Measurements from ENCODE around the gene WDR37.

WDR37 gene

GRCh38 chr10:1170867-1171180 lies 114.6 kb downstream of the WDR37 start:
- DNase-seq (ENCODE audit: insufficient read length, low spot score) (no peak), FAIRE-seq (no peak)
- no peak for TF ChIP-seq SPI1 (IDR thresholded peaks at IDR 0.05; ENCODE audit: low read depth, low read length)
- no peak for TF ChIP-seq PAX5 (IDR thresholded peaks at IDR 0.05; ENCODE audit: insufficient read depth, low read length, severe bottlenecking)
- TF ChIP-seq POLR2AphosphoS5 (IDR thresholded peaks at IDR 0.05; ENCODE audit: low read depth, low read length) = no peak
- no peak for TF ChIP-seq TAF1 (IDR thresholded peaks at IDR 0.05; ENCODE audit: low read depth, low read length)
- no peak for TF ChIP-seq POLR2A (IDR thresholded peaks at IDR 0.05; ENCODE audit: low read depth, low read length)
- no peak for TF ChIP-seq POU2F2 (IDR thresholded peaks at IDR 0.05; ENCODE audit: low read depth, low read length)

GRCh38 chr10:1171182-1171581 lies 115.0 kb downstream of the WDR37 start:
- TF ChIP-seq TAF1 (IDR thresholded peaks at IDR 0.05; ENCODE audit: low read depth, low read length) (no peak), POU2F2 (IDR thresholded peaks at IDR 0.05; ENCODE audit: low read depth, low read length) (no peak), POLR2A (IDR thresholded peaks at IDR 0.05; ENCODE audit: low read depth, low read length) (no peak), SPI1 (IDR thresholded peaks at IDR 0.05; ENCODE audit: low read depth, low read length) (no peak), PAX5 (IDR thresholded peaks at IDR 0.05; ENCODE audit: insufficient read depth, low read length, severe bottlenecking) (no peak), POLR2AphosphoS5 (IDR thresholded peaks at IDR 0.05; ENCODE audit: low read depth, low read length) (no peak)
- peak; percentile 41 for FAIRE-seq
- no peak for DNase-seq (ENCODE audit: insufficient read length, low spot score)

DNA sequence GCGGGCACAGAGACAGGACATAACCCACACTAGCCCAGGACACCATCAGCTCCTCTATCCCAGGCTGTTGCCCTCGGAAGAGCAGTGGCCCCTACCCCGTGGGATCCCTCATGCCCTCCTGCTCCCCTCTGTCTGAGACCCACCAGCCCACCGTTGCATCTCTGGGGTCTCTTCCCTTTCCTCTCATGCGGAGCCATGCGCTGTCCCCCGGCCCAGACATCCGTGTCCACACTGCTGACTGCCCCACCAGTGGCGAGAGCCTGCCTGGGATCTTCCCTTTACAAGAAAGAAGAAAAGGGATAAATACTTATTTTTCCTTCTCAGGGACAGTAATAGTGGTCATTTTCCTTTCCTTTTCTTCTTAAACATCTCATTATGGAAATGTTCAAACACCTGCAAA lies 115.4 kb downstream of the WDR37 start:
- FAIRE-seq (no peak), DNase-seq (ENCODE audit: insufficient read length, low spot score) (no peak)
- TF ChIP-seq POU2F2 (IDR thresholded peaks at IDR 0.05; ENCODE audit: low read depth, low read length) = no peak
- no peak for TF ChIP-seq POLR2A (IDR thresholded peaks at IDR 0.05; ENCODE audit: low read depth, low read length)
- TF ChIP-seq TAF1 (IDR thresholded peaks at IDR 0.05; ENCODE audit: low read depth, low read length) = no peak
- TF ChIP-seq POLR2AphosphoS5 (IDR thresholded peaks at IDR 0.05; ENCODE audit: low read depth, low read length) = no peak
- no peak for TF ChIP-seq SPI1 (IDR thresholded peaks at IDR 0.05; ENCODE audit: low read depth, low read length)
- no peak for TF ChIP-seq PAX5 (IDR thresholded peaks at IDR 0.05; ENCODE audit: insufficient read depth, low read length, severe bottlenecking)

GRCh38 chr10:1172256-1172984 lies 116.2 kb downstream of the WDR37 start:
- DNase-seq (ENCODE audit: insufficient read length, low spot score) = no peak
- no peak for FAIRE-seq
- TF ChIP-seq POU2F2 (IDR thresholded peaks at IDR 0.05; ENCODE audit: low read depth, low read length) = no peak
- no peak for TF ChIP-seq PAX5 (IDR thresholded peaks at IDR 0.05; ENCODE audit: insufficient read depth, low read length, severe bottlenecking)
- no peak for TF ChIP-seq TAF1 (IDR thresholded peaks at IDR 0.05; ENCODE audit: low read depth, low read length)
- no peak for TF ChIP-seq SPI1 (IDR thresholded peaks at IDR 0.05; ENCODE audit: low read depth, low read length)
- TF ChIP-seq POLR2A (IDR thresholded peaks at IDR 0.05; ENCODE audit: low read depth, low read length) = no peak
- TF ChIP-seq POLR2AphosphoS5 (IDR thresholded peaks at IDR 0.05; ENCODE audit: low read depth, low read length) = no peak

DNA sequence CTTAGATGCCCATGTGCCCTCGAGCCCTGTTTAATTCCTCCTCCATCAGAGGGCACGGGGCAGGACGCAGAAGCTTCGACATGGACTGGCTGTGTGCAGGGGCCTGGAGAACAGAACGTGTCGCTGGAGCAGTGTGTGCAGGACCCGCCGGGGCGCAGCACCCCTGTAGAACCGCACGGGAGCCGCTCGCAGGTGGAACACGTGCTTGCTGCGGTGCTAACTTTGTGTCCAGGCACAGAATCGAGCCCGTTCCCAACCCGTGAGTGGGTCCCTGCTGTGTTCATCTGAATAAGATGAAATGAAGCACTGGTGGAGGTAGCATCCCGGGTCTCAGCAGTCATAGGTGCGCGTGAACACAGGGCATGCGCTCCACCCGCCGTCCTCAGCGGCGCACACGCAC lies 116.9 kb downstream of the WDR37 start:
- no peak for FAIRE-seq
- TF ChIP-seq SPI1 (IDR thresholded peaks at IDR 0.05; ENCODE audit: low read depth, low read length) (no peak), POLR2A (IDR thresholded peaks at IDR 0.05; ENCODE audit: low read depth, low read length) (no peak), POLR2AphosphoS5 (IDR thresholded peaks at IDR 0.05; ENCODE audit: low read depth, low read length) (no peak), PAX5 (IDR thresholded peaks at IDR 0.05; ENCODE audit: insufficient read depth, low read length, severe bottlenecking) (no peak), TAF1 (IDR thresholded peaks at IDR 0.05; ENCODE audit: low read depth, low read length) (no peak), POU2F2 (IDR thresholded peaks at IDR 0.05; ENCODE audit: low read depth, low read length) (no peak)
- no peak for DNase-seq (ENCODE audit: insufficient read length, low spot score)

GRCh38 chr10:1174022-1174421 lies 117.8 kb downstream of the WDR37 start:
- FAIRE-seq = no peak
- no peak for DNase-seq (ENCODE audit: insufficient read length, low spot score)
- no peak for TF ChIP-seq POU2F2 (IDR thresholded peaks at IDR 0.05; ENCODE audit: low read depth, low read length)
- TF ChIP-seq POLR2A (IDR thresholded peaks at IDR 0.05; ENCODE audit: low read depth, low read length) = no peak
- TF ChIP-seq TAF1 (IDR thresholded peaks at IDR 0.05; ENCODE audit: low read depth, low read length) = no peak
- TF ChIP-seq PAX5 (IDR thresholded peaks at IDR 0.05; ENCODE audit: insufficient read depth, low read length, severe bottlenecking) = no peak
- no peak for TF ChIP-seq SPI1 (IDR thresholded peaks at IDR 0.05; ENCODE audit: low read depth, low read length)
- no peak for TF ChIP-seq POLR2AphosphoS5 (IDR thresholded peaks at IDR 0.05; ENCODE audit: low read depth, low read length)

DNA sequence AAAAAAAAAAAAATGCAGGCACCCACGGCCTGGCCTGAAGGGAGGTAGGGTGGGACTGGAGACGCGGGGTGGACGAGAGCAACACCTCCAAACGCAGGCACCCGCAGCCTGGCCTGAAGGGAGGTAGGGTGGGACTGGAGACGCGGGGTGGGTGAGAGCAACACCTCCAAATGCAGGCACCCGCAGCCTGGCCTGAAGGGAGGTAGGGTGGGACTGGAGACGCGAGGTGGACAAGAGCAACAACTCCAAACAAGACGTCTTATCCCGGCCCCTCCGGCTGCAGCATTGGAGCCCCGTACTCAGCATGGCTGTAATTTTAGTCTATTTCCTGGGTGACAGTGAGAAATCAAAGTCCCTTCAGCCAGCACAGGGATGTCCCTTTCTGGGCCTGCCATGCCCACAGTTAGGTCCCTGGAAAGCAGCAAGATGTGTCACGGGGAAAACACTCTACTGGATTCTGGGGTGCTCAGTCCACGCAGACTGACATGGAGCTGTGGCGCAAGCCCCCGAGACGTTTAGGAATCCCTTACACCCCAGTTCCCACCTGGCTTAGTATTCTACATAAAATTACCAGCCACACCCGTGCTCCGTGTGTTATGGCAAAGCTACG lies 119.9 kb downstream of the WDR37 start:
- FAIRE-seq (no peak), DNase-seq (ENCODE audit: insufficient read length, low spot score) (no peak)
- TF ChIP-seq POLR2A (IDR thresholded peaks at IDR 0.05; ENCODE audit: low read depth, low read length) (no peak), POU2F2 (IDR thresholded peaks at IDR 0.05; ENCODE audit: low read depth, low read length) (no peak), PAX5 (IDR thresholded peaks at IDR 0.05; ENCODE audit: insufficient read depth, low read length, severe bottlenecking) (no peak), TAF1 (IDR thresholded peaks at IDR 0.05; ENCODE audit: low read depth, low read length) (no peak), POLR2AphosphoS5 (IDR thresholded peaks at IDR 0.05; ENCODE audit: low read depth, low read length) (no peak), SPI1 (IDR thresholded peaks at IDR 0.05; ENCODE audit: low read depth, low read length) (no peak)

DNA sequence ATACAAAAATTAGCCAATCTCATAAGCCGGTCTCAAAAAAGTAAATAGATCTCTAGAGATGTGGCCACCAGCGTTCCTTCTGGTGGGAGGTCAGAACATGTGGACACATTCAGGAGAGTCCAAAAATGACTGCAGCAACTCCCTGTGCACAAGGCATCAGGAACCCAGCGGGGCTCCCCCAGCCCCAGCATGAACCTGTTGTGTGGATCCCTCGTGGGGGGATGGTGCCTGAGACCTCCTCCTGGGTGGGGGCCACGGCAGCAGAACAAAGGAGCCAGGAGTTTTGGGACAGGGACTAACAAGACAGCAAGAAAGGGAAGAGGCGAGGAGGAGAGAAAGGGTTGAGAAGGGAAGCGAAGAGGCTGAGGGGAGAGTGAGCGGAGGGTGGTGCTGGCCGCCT lies 121.8 kb downstream of the WDR37 start:
- TF ChIP-seq SPI1 (IDR thresholded peaks at IDR 0.05; ENCODE audit: low read depth, low read length) = no peak
- no peak for TF ChIP-seq POLR2AphosphoS5 (IDR thresholded peaks at IDR 0.05; ENCODE audit: low read depth, low read length)
- no peak for TF ChIP-seq POU2F2 (IDR thresholded peaks at IDR 0.05; ENCODE audit: low read depth, low read length)
- TF ChIP-seq TAF1 (IDR thresholded peaks at IDR 0.05; ENCODE audit: low read depth, low read length) = no peak
- TF ChIP-seq PAX5 (IDR thresholded peaks at IDR 0.05; ENCODE audit: insufficient read depth, low read length, severe bottlenecking) = no peak
- no peak for TF ChIP-seq POLR2A (IDR thresholded peaks at IDR 0.05; ENCODE audit: low read depth, low read length)
- no peak for FAIRE-seq
- DNase-seq (ENCODE audit: insufficient read length, low spot score) = no peak

GRCh38 chr10:1178506-1178905 lies 122.3 kb downstream of the WDR37 start:
- FAIRE-seq (no peak), DNase-seq (ENCODE audit: insufficient read length, low spot score) (no peak)
- TF ChIP-seq POLR2A (IDR thresholded peaks at IDR 0.05; ENCODE audit: low read depth, low read length) (no peak), POLR2AphosphoS5 (IDR thresholded peaks at IDR 0.05; ENCODE audit: low read depth, low read length) (no peak), PAX5 (IDR thresholded peaks at IDR 0.05; ENCODE audit: insufficient read depth, low read length, severe bottlenecking) (no peak), TAF1 (IDR thresholded peaks at IDR 0.05; ENCODE audit: low read depth, low read length) (no peak), SPI1 (IDR thresholded peaks at IDR 0.05; ENCODE audit: low read depth, low read length) (no peak), POU2F2 (IDR thresholded peaks at IDR 0.05; ENCODE audit: low read depth, low read length) (no peak)
